ENCODE measurements around the gene KCNG3.
A peak's percentile ranks its signal among the peaks of the same experiment; 100 is the strongest.
"Not testable (repeated sequence)": the region's sequence is repeated elsewhere in the genome, so short reads cannot be mapped to it uniquely, and the experiment has no call there.

KCNG3 gene

GRCh38 chr2:42430188-42430587, 63.6 kb downstream of the KCNG3 start:
- DNase-seq (ENCODE audit: low read depth, low spot score): no peak

GRCh38 chr2:42429352-42429751, 64.4 kb downstream of the KCNG3 start:
- DNase-seq (ENCODE audit: low read depth, low spot score): no peak

GRCh38 chr2:42425697-42426096, 68.1 kb downstream of the KCNG3 start:
- DNase-seq (ENCODE audit: low read depth, low spot score): no peak

GRCh38 chr2:42424033-42424432, 69.7 kb downstream of the KCNG3 start:
- DNase-seq (ENCODE audit: low read depth, low spot score): peak; percentile 68

DNA sequence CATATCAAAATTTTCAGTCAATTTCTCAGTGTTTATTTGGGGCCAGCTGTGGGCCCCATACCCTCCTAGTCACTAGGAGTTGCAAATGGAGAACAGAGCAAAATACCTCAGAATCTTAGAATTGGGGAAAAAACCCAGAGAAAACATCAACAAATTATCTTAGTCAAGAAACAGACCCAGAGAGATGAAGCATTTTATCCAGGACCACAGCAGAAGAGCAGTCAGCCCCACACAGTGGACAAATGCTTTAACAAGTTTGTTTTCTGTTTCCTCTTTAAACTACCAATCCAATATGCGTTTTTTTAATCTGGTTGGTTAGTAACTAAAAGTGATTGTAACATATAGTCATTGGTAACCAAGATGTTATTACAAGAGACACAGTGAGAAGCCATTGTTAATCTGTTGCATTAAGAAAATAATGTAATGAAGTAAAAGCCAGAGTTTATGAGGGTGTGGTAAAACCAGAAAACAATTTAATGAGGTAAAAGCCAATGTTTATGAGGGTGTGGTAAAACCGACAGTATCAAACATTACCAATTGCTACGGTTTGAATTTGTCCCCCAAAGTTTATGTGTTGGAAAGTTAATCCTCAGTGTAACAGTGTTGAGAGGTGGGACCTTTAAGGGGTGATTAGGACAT, 72.1 kb downstream of the KCNG3 start:
- peak; percentile 16 for DNase-seq (ENCODE audit: low read depth, low spot score)

DNA sequence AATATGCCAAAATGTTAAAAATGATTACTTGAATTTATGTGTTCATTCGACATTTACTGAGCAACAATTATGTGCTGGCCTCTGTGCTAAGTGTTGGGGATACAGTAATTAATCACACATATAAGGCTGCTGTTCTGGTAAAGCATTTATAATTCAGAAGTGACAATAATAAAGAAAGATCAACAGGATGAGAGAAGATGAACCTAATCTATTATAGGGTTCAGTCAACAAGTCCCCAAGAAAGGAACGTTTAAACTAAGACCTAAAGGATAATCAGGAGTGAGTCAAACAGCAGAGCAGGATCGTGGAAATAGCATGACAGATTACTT, 72.7 kb downstream of the KCNG3 start:
- no peak for DNase-seq (ENCODE audit: low read depth, low spot score)

DNA sequence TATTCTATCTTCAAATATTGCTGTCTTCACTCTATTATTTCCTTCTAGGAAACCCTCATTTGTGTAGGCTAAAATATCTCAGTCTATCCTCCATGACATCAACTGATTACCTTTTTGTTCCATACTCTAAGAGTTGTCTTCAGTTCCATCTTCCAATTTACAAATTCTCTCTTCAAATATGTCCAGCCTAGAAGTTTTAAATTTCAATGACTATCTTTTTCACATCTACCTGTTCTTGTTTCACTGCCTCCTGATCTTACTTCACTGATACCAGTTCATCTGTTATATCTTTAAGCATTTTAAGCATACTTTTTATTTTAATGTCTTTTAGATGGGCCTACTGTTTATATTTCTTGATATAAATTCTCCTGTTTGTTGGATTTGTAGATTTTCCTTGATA, 79.1 kb downstream of the KCNG3 start:
- no peak for DNase-seq (ENCODE audit: low read depth, low spot score)

DNA sequence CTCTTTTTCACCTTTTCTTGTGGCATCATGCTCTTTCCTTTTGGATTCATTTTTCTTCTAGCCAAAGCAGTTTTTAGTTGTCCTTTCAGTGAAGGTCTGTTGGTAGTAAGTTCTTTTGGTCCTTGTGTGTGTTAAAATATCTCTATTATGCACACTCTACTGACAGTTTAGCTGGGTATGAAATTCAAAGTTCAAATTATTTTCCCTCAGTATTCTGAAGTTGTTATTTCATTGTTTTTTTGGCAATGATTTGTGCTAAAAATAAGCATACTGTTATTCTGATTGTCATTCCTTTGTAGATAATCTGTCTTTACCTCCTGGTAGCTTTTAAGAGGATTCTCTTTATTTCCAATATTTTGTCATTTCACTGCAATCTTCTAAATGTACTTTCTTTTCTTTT, 79.6 kb downstream of the KCNG3 start:
- no peak for DNase-seq (ENCODE audit: low read depth, low spot score)

DNA sequence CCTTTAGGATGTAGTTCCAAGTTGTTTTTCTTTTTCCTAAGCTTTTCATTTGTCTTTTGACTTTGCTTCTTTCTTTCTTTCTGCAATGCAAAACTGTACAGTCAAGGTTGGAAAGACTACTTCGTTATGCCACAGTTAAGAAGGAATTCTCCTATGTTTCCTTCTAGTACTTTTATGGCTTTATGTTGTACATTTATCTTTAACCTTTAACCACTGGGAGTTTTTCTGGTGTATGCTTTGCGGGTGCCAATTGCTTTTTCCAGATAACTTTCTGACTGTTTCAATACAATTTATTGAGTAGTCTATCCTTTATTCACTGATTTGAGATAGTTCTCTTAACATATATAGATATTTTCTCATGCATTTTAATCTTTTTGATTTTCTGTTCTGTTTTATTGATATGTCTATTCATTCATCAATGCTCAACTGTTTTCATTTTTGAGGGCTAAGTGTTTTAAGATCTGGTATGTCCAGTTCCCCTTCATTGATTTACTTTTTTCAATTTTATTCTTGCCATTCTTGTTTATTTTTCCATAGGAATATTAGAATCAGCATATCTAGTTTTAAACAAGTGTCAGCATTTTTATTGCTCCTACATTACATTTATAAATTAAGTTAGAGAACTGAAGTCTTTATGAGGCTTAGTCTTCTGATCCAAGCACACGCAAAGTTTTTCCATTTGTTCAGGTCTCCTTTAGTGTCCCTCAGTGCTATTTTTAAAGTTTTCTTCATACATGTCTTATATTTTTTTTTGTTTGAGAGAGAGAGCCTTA, 82.9 kb downstream of the KCNG3 start:
- no peak for DNase-seq (ENCODE audit: low read depth, low spot score)

DNA sequence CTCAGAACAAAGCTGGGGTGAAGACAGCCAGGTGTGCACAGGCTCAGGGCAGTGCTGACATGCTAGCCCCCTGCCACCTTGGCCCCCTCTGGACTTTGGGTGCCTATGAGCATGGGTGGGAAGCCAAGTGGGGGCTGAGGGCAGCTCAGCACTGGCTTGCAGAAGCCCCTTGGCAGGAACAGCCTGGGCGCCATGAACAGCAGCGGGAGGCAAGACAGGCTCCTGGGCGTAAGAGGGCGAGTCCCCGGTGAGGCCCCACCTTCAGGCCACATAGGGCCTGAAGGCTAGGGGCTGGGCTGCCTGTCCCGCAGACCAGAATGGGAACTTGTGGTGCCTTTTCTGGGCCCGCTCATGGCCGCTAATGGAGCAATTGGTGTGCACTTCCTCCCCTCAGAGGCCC, 85.8 kb downstream of the KCNG3 start:
- no peak for DNase-seq (ENCODE audit: low read depth, low spot score)

GRCh38 chr2:42407476-42407875, 86.3 kb downstream of the KCNG3 start:
- DNase-seq (ENCODE audit: low read depth, low spot score): no peak

- no peak for DNase-seq (ENCODE audit: low read depth, low spot score)
These were observed 89.1 kb downstream of the KCNG3 start for GRCh38 chr2:42404676-42405075.

DNA sequence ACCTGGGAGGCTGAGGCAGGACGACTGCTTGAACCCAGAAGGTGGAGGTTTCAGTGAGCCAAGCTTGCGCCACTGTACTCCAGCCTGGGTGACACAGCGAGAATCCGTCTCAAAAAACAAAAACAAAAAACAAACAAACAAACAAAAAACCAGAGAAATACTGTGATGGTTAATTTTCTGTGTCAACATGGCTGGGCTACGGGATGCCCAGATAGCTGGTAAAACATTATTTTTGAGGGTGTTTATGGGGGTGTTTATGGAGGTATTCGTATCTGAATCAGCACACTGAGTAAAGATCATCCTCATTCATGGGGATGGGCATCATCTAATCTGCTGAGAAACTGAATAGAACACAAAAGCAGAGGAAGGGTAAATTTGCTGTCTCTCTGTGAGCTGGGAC, 92.0 kb downstream of the KCNG3 start:
- no peak for DNase-seq (ENCODE audit: low read depth, low spot score)

GRCh38 chr2:42398052-42398451, 95.7 kb downstream of the KCNG3 start:
- not testable (repeated sequence) for DNase-seq (ENCODE audit: low read depth, low spot score)

- not testable (repeated sequence) for DNase-seq (ENCODE audit: low read depth, low spot score)
These were observed 100.5 kb downstream of the KCNG3 start for GRCh38 chr2:42393320-42393719.

- DNase-seq (ENCODE audit: low read depth, low spot score): no peak
These were observed 101.6 kb downstream of the KCNG3 start for GRCh38 chr2:42392191-42392590.

Data from astrocyte of the hippocampus (primary cell).